ENCODE data around the gene DNER. TPM values are rescaled to one million over a fixed set of nuclear protein-coding genes. Genes with fewer than 3 reads are reported as not detected.

Gene DNER
- polyA plus RNA-seq, 1 donor: 2.2 TPM

- no peak for DNase-seq (ENCODE audit: low read depth)
Measured at GRCh38 chr2:229672021-229672420, 42.3 kb downstream of the DNER start.

- no peak for DNase-seq (ENCODE audit: low read depth)
Measured at GRCh38 chr2:229669841-229670240, 44.5 kb downstream of the DNER start.

- DNase-seq (ENCODE audit: low read depth): no peak
Measured at GRCh38 chr2:229666811-229667210, 47.5 kb downstream of the DNER start.

GRCh38 chr2:229665158-229665557 is 49.2 kb downstream of the DNER start:
- DNase-seq (ENCODE audit: low read depth): no peak

- no peak for DNase-seq (ENCODE audit: low read depth)
Measured at GRCh38 chr2:229661478-229661877, 52.9 kb downstream of the DNER start.

GRCh38 chr2:229660951-229661350 is 53.4 kb downstream of the DNER start:
- DNase-seq (ENCODE audit: low read depth): no peak

- no peak for DNase-seq (ENCODE audit: low read depth)
Measured at GRCh38 chr2:229660391-229660790, 54.0 kb downstream of the DNER start.

- DNase-seq (ENCODE audit: low read depth): no peak
Measured at GRCh38 chr2:229658004-229658403, 56.4 kb downstream of the DNER start.

GRCh38 chr2:229654437-229654836 is 59.9 kb downstream of the DNER start:
- DNase-seq (ENCODE audit: low read depth): no peak

GRCh38 chr2:229653531-229653930 is 60.8 kb downstream of the DNER start:
- DNase-seq (ENCODE audit: low read depth): no peak

- DNase-seq (ENCODE audit: low read depth): no peak
Measured at GRCh38 chr2:229652796-229653195, 61.6 kb downstream of the DNER start.

GRCh38 chr2:229650901-229651300 is 63.5 kb downstream of the DNER start:
- no peak for DNase-seq (ENCODE audit: low read depth)

GRCh38 chr2:229650059-229650458 is 64.3 kb downstream of the DNER start:
- no peak for DNase-seq (ENCODE audit: low read depth)

- no peak for DNase-seq (ENCODE audit: low read depth)
Measured at GRCh38 chr2:229646186-229646723, 68.1 kb downstream of the DNER start.

GRCh38 chr2:229642371-229642770 is 72.0 kb downstream of the DNER start:
- no peak for DNase-seq (ENCODE audit: low read depth)

- DNase-seq (ENCODE audit: low read depth): no peak
Measured at GRCh38 chr2:229641676-229642075, 72.7 kb downstream of the DNER start.

GRCh38 chr2:229640636-229641035 is 73.7 kb downstream of the DNER start:
- no peak for DNase-seq (ENCODE audit: low read depth)

- DNase-seq (ENCODE audit: low read depth): no peak
Measured at GRCh38 chr2:229636571-229636970, 77.8 kb downstream of the DNER start.

- DNase-seq (ENCODE audit: low read depth): no peak
Measured at GRCh38 chr2:229635371-229635680, 79.0 kb downstream of the DNER start.

- DNase-seq (ENCODE audit: low read depth): no peak
Measured at GRCh38 chr2:229634601-229635370, 79.6 kb downstream of the DNER start.

GRCh38 chr2:229633556-229633955 is 80.8 kb downstream of the DNER start:
- no peak for DNase-seq (ENCODE audit: low read depth)

GRCh38 chr2:229629039-229629438 is 85.3 kb downstream of the DNER start:
- no peak for DNase-seq (ENCODE audit: low read depth)

GRCh38 chr2:229627728-229628127 is 86.6 kb downstream of the DNER start:
- no peak for DNase-seq (ENCODE audit: low read depth)
